H9 (cell line): Measurements from ENCODE around the gene ENPP5. TPM values are rescaled to one million over a fixed set of nuclear protein-coding genes. Genes with fewer than 3 reads are reported as not detected.

ENCODE experiments used
- DNase-seq: peaks from one replicate; pipeline ENCODE4 v3.0.0-alpha.2; 2017
- H2AFZ ChIP-seq: one replicate; pipeline ENCODE4 v1.6.1; 2013; ENCODE audit warnings: mild to moderate bottlenecking, low read length, control low read depth, moderate library complexity
- H2AK5ac ChIP-seq: 2 replicates; pipeline ENCODE4 v1.6.1; 2013; ENCODE audit warnings: low read length, control low read depth, mixed read lengths; ENCODE audit not compliant: insufficient read length
- H2BK120ac ChIP-seq: one replicate; pipeline ENCODE4 v1.6.1; 2013; ENCODE audit warnings: low read depth, mild to moderate bottlenecking, low read length, control low read depth, inconsistent platforms; ENCODE audit not compliant: poor library complexity, severe bottlenecking
- H2BK12ac ChIP-seq: 2 replicates; pipeline ENCODE4 v1.6.1; 2013; ENCODE audit warnings: low read length, control low read depth, mixed read lengths, low read depth; ENCODE audit not compliant: insufficient read length
- H2BK15ac ChIP-seq: 2 replicates; pipeline ENCODE4 v1.6.1; 2013; ENCODE audit warnings: low read depth, low read length, control low read depth
- H2BK20ac ChIP-seq: one replicate; pipeline ENCODE4 v1.6.1; 2013; ENCODE audit warnings: low read depth, mild to moderate bottlenecking, low read length, control low read depth, inconsistent platforms; ENCODE audit not compliant: poor library complexity, severe bottlenecking
- H2BK5ac ChIP-seq: 2 replicates; pipeline ENCODE4 v1.6.1; 2013; ENCODE audit warnings: low read length, control low read depth, mixed read lengths; ENCODE audit not compliant: insufficient read length
- H3K14ac ChIP-seq: 2 replicates; pipeline ENCODE4 v1.6.1; 2013; ENCODE audit warnings: low read length, control low read depth; ENCODE audit not compliant: insufficient read depth
- H3K18ac ChIP-seq: 2 replicates; pipeline ENCODE4 v1.6.1; 2013; ENCODE audit warnings: low read depth, mild to moderate bottlenecking, mixed read lengths, low read length, control low read depth; ENCODE audit not compliant: insufficient read length
- H3K23ac ChIP-seq: 2 replicates; pipeline ENCODE4 v1.6.1; 2013; ENCODE audit warnings: low read length, control low read depth, mixed read lengths, low read depth; ENCODE audit not compliant: insufficient read length
- H3K23me2 ChIP-seq: 2 replicates; pipeline ENCODE4 v1.6.1; 2013; ENCODE audit warnings: low read depth, mild to moderate bottlenecking, mixed read lengths, low read length, control low read depth; ENCODE audit not compliant: insufficient read length, poor library complexity, severe bottlenecking
- H3K27ac ChIP-seq: 2 replicates; pipeline ENCODE4 v1.5.1; 2013; ENCODE audit warnings: low read length, control low read depth, mixed read lengths, low read depth; ENCODE audit not compliant: insufficient read length
- H3K27me3 ChIP-seq: 2 replicates; pipeline ENCODE4 v1.6.1; 2013; ENCODE audit warnings: low read length, control low read depth, inconsistent platforms; ENCODE audit not compliant: insufficient read depth
- H3K4ac ChIP-seq: 2 replicates; pipeline ENCODE4 v1.6.1; 2013; ENCODE audit warnings: low read depth, mild to moderate bottlenecking, control low read depth, inconsistent platforms, low read length, moderate library complexity
- H3K4me1 ChIP-seq: 2 replicates; pipeline ENCODE4 v1.6.1; 2013; ENCODE audit warnings: low read length, control low read depth, inconsistent platforms; ENCODE audit not compliant: insufficient read depth
- H3K4me2 ChIP-seq: 2 replicates; pipeline ENCODE4 v1.6.1; 2013; ENCODE audit warnings: low read length, control low read depth, mixed read lengths; ENCODE audit not compliant: insufficient read length, insufficient read depth
- H3K56ac ChIP-seq: 2 replicates; pipeline ENCODE4 v1.6.1; 2013; ENCODE audit warnings: low read depth, mild to moderate bottlenecking, mixed read lengths, low read length, control low read depth; ENCODE audit not compliant: insufficient read length
- H3K79me1 ChIP-seq: 2 replicates; pipeline ENCODE4 v1.6.1; 2013; ENCODE audit warnings: low read depth, mild to moderate bottlenecking, moderate library complexity, low read length, control low read depth, inconsistent platforms; ENCODE audit not compliant: insufficient read depth, poor library complexity, severe bottlenecking
- H3K79me2 ChIP-seq: 2 replicates; pipeline ENCODE4 v1.6.1; 2013; ENCODE audit warnings: low read length, control low read depth, inconsistent platforms; ENCODE audit not compliant: insufficient read depth
- H3K9ac ChIP-seq: 2 replicates; pipeline ENCODE4 v1.6.1; 2013; ENCODE audit warnings: low read length, control low read depth, mixed read lengths; ENCODE audit not compliant: insufficient read length; ENCODE audit errors: extremely low read depth
- H3K9me3 ChIP-seq: one replicate; pipeline ENCODE4 v1.6.1; 2013; ENCODE audit warnings: low read depth, low read length, inconsistent platforms; ENCODE audit not compliant: control insufficient read depth
- H3T11ph ChIP-seq: one replicate; pipeline ENCODE4 v1.6.1; 2013; ENCODE audit warnings: mild to moderate bottlenecking, low read length, control low read depth, inconsistent platforms
- H4K20me1 ChIP-seq: one replicate; pipeline ENCODE4 v1.6.1; 2013; ENCODE audit not compliant: control insufficient read depth, insufficient read length, insufficient read depth
- H4K5ac ChIP-seq: 2 replicates; pipeline ENCODE4 v1.6.1; 2013; ENCODE audit warnings: low read depth, mild to moderate bottlenecking, mixed read lengths, low read length, control low read depth; ENCODE audit not compliant: insufficient read length
- H4K8ac ChIP-seq: replicated peaks from 2 replicates; pipeline ENCODE4 v1.6.1; 2013; ENCODE audit warnings: low read length, control low read depth, mixed read lengths, low read depth; ENCODE audit not compliant: insufficient read length
- H4K91ac ChIP-seq: 2 replicates; pipeline ENCODE4 v1.6.1; 2013; ENCODE audit warnings: low read depth, mild to moderate bottlenecking, moderate library complexity, mixed read lengths, low read length, control low read depth; ENCODE audit not compliant: insufficient read length
- H3K27ac Mint-ChIP-seq, 3 experiments: 2 replicates in 2 of 3; 3 replicates in 1 of 3; pipeline ENCODE4 v1.8.0; 2020 to 2021; ENCODE audit warnings: mixed read lengths in 3 of 3, mild to moderate bottlenecking in 1 of 3, moderate library complexity in 1 of 3
- H3K27me3 Mint-ChIP-seq: 2 replicates; pipeline ENCODE4 v1.8.0; 2021; ENCODE audit warnings: low read depth, mild to moderate bottlenecking, moderate library complexity, mixed read lengths
- H3K36me3 Mint-ChIP-seq, 3 experiments: 2 replicates in 2 of 3; 3 replicates in 1 of 3; pipeline ENCODE4 v1.8.0; 2020 to 2021; ENCODE audit warnings: low read depth in 3 of 3, mixed read lengths in 3 of 3; ENCODE audit not compliant: insufficient read depth in 1 of 3
- H3K4me1 Mint-ChIP-seq, 2 experiments: 2 replicates each; pipeline ENCODE4 v1.8.0; 2020; ENCODE audit warnings: mixed read lengths in 2 of 2
- H3K4me3 Mint-ChIP-seq, 2 experiments: 2 replicates in 1 of 2; 3 replicates in 1 of 2; pipeline ENCODE4 v1.8.0; 2020 to 2021; ENCODE audit warnings: mild to moderate bottlenecking in 2 of 2, mixed read lengths in 2 of 2, moderate library complexity in 1 of 2
- H3K9me3 Mint-ChIP-seq, 2 experiments: 2 replicates in 1 of 2; 3 replicates in 1 of 2; pipeline ENCODE4 v1.8.0; 2020; ENCODE audit warnings: mild to moderate bottlenecking in 2 of 2, mixed read lengths in 2 of 2, moderate library complexity in 1 of 2
- CTCF ChIP-seq: fragments of 200-600 bp; sonication (generic); conservative IDR thresholded peaks from 3 replicates; pipeline ENCODE4 v1.8.0; 2021; ENCODE audit warnings: antibody characterized with exemption, mild to moderate bottlenecking
- WGBS: extraction: QIAGEN DNeasy Blood & Tissue Kit; methylation state at CpG from one replicate; pipeline ENCODE4 v1.1.7; 2013; ENCODE audit warnings: missing lambda C conversion rate, low lambda C conversion rate, mixed read lengths; ENCODE audit not compliant: insufficient read length; ENCODE audit errors: extremely low coverage; 5-methylcytosine and 5-hydroxymethylcytosine counted together
- total RNA-seq: library from RNA; stranded (reverse); gene quantifications from 2 replicates; pipeline ENCODE4 v1.2.1, GENCODE V29; 2021

Gene ENPP5
- total RNA-seq, 1 experiment from 2014 or later = 4.6 TPM

DNA sequence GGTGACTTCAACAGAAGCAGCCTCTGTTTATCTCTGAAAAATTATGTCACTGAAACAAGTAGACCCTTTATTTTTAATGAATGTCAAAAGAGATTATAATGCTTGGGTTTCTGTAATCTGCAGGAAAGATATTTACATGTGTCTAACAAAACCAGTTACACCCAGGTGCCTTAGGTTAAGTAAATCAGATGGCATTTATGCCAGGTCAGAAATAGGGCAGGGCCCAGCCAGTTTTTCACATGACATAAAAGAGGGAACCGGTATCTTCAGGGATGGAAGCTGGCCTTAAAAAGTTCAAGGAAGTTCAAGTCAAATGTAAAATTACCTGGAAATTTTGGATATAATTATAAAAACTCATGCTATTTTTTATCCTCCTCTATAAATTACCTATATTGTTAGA, 55.1 kb downstream of the ENPP5 start:
- no peak overlapping the region for H3K27ac ChIP-seq
- Mint-ChIP-seq H3K4me3 (no peak overlapping the region), H3K9me3 (peaks cover 22 to 26% of the 10 kb centered on the region in 2 experiments), H3K27ac (no peak overlapping the region), H3K27me3 (no peaks in the 10 kb centered on the region), H3K4me1 (peaks cover 11 to 13% of the 10 kb centered on the region in 2 experiments), H3K36me3 (peaks cover 13 to 30% (median 22%) of the 10 kb centered on the region in 3 experiments)
- no peak overlapping the region for H3K4me2 ChIP-seq
- no peak overlapping the region for H3K56ac ChIP-seq
- no peak overlapping the region for H3T11ph ChIP-seq
- H2BK12ac ChIP-seq = no peak overlapping the region
- no peak overlapping the region for H3K9ac ChIP-seq
- DNase-seq = no peak
- no CpG with 5 or more reads among the region's 1 CpG for WGBS
- no peak for TF ChIP-seq CTCF
- H2BK5ac ChIP-seq = no peak overlapping the region
- no peak overlapping the region for H2AK5ac ChIP-seq
- no peak overlapping the region for H2BK15ac ChIP-seq
- H2BK120ac ChIP-seq = no peak overlapping the region
- no peaks in the 10 kb centered on the region for H3K9me3 ChIP-seq
- H3K4me1 ChIP-seq = peaks cover 2% of the 10 kb centered on the region; the same call in 1 of the 2 replicates
- H2BK20ac ChIP-seq = no peak overlapping the region
- H3K23me2 ChIP-seq = no peaks in the 10 kb centered on the region
- H4K91ac ChIP-seq = no peak overlapping the region
- no peaks in the 10 kb centered on the region for H3K27me3 ChIP-seq
- no peak overlapping the region for H3K14ac ChIP-seq
- no peak overlapping the region for H3K18ac ChIP-seq
- no peak overlapping the region for H3K23ac ChIP-seq
- no peak overlapping the region for H4K5ac ChIP-seq
- no peaks in the 10 kb centered on the region for H4K20me1 ChIP-seq
- no peak overlapping the region for H2AFZ ChIP-seq
- no peaks in the 10 kb centered on the region for H3K79me1 ChIP-seq
- no peak overlapping the region for H3K4ac ChIP-seq
- no peaks in the 10 kb centered on the region for H3K79me2 ChIP-seq
- no peak overlapping the region for H4K8ac ChIP-seq
